Inflammatory macrophage treated with lipopolysaccharide for 1 hour (primary cell): ENCODE data around the gene ARHGDIB.

Source experiments
- DNase-seq, 2 donors: peaks; one replicate each; pipeline ENCODE4 v3.0.0-alpha.2; 2020 to 2022

Gene ARHGDIB

GRCh38 chr12:14961466-14962152 lies at the start of gene ARHGDIB:
Gene ARHGDIB, minus strand, starts transcription at chr12:14961601. Its CDS starts 10,889 bp downstream, at chr12:14950712.
- peak; percentile 68 to 80 for DNase-seq

GRCh38 chr12:15011162-15011561 lies 49.8 kb upstream of the ARHGDIB start:
- no peak for DNase-seq

GRCh38 chr12:15007551-15007950 lies 46.1 kb upstream of the ARHGDIB start:
- no peak for DNase-seq

- no peak for DNase-seq
Measured at GRCh38 chr12:15005064-15005463, 43.7 kb upstream of the ARHGDIB start.

GRCh38 chr12:15004421-15004820 lies 43.0 kb upstream of the ARHGDIB start:
- no peak for DNase-seq

- no peak for DNase-seq
Measured at GRCh38 chr12:15001733-15002382, 40.5 kb upstream of the ARHGDIB start.

GRCh38 chr12:15000575-15000974 lies 39.2 kb upstream of the ARHGDIB start:
- no peak for DNase-seq

- DNase-seq: no peak
Measured at GRCh38 chr12:14999695-15000365, 38.4 kb upstream of the ARHGDIB start.

GRCh38 chr12:14999021-14999694 lies 37.8 kb upstream of the ARHGDIB start:
- DNase-seq: no peak

GRCh38 chr12:14997998-14998397 lies 36.6 kb upstream of the ARHGDIB start:
- no peak for DNase-seq

- DNase-seq: peak; percentile 52 to 71
Measured at GRCh38 chr12:14995583-14996425, 34.4 kb upstream of the ARHGDIB start.

- no peak for DNase-seq
Measured at GRCh38 chr12:14994610-14995009, 33.2 kb upstream of the ARHGDIB start.

- peak; percentile 49 to 64 for DNase-seq
Measured at GRCh38 chr12:14993537-14994266, 32.3 kb upstream of the ARHGDIB start.

- no peak for DNase-seq
Measured at GRCh38 chr12:14993117-14993516, 31.7 kb upstream of the ARHGDIB start.

GRCh38 chr12:14992673-14993072 lies 31.3 kb upstream of the ARHGDIB start:
- peak; percentile 36 to 55 for DNase-seq

- no peak for DNase-seq
Measured at GRCh38 chr12:14991069-14991468, 29.7 kb upstream of the ARHGDIB start.

GRCh38 chr12:14989790-14990189 lies 28.4 kb upstream of the ARHGDIB start:
- no peak for DNase-seq

GRCh38 chr12:14988035-14988434 lies 26.6 kb upstream of the ARHGDIB start:
- peak; percentile 75 to 78 for DNase-seq

GRCh38 chr12:14986449-14986848 lies 25.0 kb upstream of the ARHGDIB start:
- DNase-seq: no peak

GRCh38 chr12:14984766-14985285 lies 23.4 kb upstream of the ARHGDIB start:
- DNase-seq: peak; percentile 47 to 72

GRCh38 chr12:14984036-14984435 lies 22.6 kb upstream of the ARHGDIB start:
- DNase-seq: no peak
